ENCODE measurements around the gene SMIM38.

GRCh38 chr11:69163842-69164241, 8.1 kb downstream of the SMIM38 start:
- no peak for TF ChIP-seq EZH2 (IDR thresholded peaks at IDR 0.05; ENCODE audit: borderline replicate concordance, low read length)
- TF ChIP-seq, protein P1, sequence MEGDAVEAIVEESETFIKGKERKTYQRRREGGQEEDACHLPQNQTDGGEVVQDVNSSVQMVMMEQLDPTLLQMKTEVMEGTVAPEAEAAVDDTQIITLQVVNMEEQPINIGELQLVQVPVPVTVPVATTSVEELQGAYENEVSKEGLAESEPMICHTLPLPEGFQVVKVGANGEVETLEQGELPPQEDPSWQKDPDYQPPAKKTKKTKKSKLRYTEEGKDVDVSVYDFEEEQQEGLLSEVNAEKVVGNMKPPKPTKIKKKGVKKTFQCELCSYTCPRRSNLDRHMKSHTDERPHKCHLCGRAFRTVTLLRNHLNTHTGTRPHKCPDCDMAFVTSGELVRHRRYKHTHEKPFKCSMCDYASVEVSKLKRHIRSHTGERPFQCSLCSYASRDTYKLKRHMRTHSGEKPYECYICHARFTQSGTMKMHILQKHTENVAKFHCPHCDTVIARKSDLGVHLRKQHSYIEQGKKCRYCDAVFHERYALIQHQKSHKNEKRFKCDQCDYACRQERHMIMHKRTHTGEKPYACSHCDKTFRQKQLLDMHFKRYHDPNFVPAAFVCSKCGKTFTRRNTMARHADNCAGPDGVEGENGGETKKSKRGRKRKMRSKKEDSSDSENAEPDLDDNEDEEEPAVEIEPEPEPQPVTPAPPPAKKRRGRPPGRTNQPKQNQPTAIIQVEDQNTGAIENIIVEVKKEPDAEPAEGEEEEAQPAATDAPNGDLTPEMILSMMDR (IDR thresholded peaks at IDR 0.05; ENCODE audit: low read length): no peak
